ENCODE data around the gene CD7.

The CD7 gene

DNA sequence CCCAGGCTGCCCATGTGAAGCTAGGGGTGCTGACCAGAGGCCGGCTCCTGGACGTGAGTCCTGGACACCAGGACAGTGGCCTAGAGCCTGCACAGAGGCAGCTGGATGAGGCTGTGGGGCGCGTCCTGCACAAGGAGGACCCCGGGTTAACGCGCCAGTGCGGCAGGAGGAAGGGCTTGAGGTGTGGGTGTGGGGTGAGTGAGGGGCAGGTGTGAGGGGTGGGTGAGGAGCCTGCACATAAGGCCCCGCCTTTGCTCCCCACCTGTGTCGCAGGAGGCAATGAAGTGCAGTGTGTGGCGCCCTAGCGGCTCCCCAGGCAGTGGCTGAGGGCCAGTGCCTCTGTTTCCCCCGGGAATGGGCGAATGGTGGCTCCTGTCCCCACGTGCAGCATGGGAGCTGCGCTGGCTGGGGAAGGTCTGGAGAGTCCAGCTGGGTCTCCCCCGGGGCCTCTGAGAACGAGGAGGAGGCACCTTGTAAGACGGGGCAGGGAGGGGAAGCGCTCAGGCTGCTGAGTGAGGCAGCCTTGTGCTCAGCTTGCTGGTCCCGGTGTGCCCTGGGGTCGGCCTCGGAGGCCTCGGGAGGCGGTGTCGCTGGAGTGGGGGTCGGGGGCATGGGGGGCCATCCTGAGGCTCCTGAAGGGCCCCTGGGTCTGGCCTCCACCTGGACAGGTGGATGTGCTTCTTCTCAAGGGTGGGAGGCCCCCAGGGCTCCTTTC lies 3.2 kb downstream of the CD7 start:
- no peak for DNase-seq

DNA sequence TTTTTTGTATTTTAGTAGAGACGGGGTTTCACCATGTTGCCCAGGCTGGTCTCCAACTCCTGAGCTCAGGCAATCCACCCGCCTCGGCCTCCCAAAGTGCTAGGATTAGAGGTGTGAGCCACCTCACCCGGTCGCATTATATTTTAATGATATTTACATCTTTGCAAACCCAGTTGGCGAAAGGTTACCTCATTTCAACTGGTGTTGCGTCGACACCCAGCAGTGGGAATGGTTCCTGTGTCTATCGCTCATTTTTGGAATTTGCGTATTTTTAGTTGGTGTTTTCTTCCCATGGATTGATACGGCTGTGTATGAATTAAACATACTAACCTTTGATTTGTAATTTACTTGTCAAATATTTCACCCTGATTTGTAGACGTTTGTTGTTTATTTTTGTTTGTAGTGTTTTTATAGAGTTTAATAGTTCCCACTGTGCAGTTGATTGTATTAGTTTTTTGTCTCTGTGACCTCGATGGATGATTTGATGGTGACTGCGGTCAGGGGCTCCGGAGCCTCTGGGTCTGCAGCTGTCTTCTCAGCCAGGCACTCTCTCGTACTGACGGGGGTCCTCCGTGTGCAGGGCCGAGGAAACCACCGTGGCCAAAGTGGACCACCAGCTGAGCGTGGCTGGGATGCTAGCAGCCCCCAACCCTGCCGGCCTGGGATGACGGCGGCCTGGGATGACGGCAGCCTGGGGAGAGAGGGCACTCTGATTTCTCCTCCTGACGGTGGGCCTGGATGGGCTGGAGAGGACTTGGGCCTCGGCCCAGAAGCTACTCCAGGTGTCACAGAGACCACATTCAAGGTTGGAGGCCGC lies 4.0 kb downstream of the CD7 start:
- no peak for DNase-seq

DNA sequence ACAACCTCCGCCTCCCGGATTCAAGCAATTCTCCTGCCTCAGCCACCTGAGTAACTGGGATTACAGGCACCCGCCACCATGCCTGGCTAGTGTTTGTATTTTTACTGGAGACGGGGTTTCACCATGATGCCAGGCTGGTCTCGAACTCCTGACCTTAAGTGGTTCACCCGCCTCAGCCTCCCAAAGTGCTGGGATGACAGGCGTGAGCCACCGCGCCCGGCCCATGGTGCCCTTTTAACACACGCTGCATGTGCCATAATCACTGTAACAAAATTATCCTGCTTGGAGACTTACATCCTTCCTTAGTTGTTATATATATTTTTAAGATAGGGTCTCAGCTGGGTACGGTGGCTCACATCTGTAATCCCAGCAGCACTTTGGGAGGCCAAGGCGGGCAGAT lies 5.4 kb downstream of the CD7 start:
- no peak for DNase-seq

DNA sequence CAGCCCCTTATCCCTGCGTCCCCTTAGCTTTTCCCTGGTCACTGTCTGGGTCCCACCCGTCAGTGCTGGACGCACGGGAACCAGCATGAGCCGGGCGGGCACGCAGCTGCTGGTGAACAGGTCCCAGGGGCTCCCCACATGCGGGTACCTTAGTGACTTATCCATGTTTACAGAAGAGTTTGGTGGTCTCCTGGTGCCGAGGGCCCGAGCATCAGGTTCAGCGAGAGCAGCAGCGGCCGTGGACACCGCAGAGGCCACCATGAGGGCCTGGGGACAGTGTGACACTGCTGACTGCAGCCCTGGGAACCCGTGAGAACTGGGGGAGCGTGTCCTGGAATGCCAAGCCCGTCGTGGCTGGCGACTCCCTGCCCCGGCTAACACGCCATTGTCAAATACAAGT lies 6.5 kb downstream of the CD7 start:
- no peak for DNase-seq

DNA sequence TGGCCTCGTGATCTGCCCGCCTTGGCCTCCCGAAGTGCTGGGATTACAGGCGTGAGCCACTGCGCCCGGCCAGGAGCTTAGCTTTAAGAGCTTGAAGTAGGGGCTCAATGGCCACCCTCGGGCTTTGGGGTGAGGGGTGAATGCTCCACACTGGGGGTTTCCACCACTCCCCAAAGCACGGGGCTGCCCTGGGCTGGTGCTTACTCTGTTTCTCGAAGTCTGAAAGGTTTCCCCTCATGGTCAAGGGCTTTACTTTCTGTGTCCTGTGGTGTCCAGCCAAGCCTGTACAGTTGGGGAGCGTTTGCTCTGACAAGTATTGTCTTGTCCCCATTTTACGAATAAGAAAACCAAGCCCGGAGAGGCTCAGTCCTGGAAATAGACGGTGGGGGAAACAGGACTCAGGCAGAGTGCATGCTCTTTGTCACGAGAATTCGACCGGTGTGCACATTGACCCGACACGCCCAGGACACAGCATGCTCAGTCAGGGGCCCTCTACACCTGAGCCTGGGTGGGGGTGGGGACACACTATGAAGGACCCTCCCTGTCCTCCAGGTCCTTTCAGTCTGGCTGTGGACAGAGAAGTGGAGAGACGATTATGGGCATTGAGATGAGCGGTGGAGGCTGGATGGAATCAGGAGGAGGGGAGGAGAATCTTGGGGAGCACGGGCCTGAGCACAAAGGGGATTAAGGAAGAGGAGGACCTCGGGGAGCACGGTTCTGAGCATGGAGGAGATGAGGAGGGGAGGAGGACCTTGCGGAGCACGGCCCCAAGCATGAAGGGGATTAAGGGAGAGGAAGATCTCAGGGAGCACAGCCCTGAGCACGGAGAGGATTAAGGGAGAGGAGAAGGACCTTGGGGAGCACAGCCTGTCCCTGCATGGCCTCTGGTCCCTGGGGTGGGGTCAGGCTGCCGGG lies 7.5 kb downstream of the CD7 start:
- DNase-seq: no peak

DNA sequence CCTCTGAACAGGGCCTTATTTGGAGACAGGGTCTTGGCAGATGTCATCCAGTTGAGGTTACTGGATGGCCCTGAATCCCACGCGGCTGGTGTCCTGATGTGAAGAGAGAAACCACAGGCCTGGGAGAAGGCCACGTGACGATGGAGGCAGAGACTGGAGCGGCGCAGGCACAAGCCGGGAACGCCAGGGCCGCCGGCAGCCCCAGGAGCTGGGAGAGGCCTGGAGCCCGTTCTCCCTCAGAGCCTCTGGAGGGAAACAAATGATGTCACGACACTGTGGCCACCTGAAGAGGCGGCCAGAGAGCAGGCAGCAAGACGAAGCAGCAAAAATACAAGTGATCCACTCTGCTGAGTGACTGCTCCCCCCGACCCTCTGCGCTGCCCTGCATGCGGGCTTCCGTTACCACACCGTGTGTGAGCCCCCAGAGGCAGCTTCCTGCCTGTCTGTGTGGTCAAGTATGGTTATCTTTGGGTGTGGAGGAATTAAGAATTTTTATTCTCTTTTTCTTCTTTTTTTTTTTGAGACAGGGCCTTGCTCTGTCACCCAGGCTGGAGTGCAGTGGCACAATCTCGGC lies 11.6 kb downstream of the CD7 start:
- DNase-seq: no peak

DNA sequence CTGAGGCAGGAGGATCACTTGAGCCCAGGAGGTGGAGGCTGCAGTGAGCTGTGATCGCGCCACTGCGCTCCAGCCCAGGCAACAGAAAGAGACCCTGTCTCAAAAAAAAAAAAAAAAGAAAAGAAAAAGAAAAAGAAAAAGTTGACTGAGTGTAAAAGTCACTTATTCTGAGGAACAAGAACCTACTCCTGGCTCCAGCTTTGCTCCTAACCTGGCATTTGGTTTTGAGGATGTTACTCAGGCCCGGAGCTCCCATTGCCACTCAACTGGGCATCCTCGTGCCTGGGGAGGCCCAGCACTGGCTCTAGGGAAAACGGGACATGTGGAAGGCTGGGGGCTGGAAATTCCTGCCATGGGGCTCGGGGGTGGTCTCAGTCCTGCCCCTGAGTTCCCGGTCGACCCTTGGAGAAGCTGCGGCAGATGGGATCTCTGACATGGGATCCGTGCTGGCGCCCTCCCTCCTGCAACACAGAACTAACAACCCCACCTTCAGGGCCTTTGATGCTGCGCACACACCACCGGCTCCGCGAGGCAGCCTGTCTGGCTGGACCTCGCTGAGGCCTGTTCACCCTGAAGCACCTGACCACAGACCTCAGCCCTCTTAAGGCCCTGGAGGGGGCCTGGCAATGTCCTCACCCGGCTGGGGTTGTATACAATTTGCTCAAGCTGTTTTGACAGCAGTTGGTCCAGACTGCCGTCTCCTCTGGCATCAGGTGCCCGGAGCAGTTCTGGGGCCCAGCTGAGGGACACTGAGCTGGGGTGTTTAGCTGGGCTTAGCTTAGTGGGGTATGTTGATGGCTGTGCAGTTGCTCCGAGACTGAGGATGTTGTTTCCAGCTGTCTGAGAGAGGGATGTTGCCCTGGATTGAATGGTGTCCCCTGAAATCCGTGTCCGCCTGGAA lies 12.3 kb downstream of the CD7 start:
- DNase-seq: no peak

DNA sequence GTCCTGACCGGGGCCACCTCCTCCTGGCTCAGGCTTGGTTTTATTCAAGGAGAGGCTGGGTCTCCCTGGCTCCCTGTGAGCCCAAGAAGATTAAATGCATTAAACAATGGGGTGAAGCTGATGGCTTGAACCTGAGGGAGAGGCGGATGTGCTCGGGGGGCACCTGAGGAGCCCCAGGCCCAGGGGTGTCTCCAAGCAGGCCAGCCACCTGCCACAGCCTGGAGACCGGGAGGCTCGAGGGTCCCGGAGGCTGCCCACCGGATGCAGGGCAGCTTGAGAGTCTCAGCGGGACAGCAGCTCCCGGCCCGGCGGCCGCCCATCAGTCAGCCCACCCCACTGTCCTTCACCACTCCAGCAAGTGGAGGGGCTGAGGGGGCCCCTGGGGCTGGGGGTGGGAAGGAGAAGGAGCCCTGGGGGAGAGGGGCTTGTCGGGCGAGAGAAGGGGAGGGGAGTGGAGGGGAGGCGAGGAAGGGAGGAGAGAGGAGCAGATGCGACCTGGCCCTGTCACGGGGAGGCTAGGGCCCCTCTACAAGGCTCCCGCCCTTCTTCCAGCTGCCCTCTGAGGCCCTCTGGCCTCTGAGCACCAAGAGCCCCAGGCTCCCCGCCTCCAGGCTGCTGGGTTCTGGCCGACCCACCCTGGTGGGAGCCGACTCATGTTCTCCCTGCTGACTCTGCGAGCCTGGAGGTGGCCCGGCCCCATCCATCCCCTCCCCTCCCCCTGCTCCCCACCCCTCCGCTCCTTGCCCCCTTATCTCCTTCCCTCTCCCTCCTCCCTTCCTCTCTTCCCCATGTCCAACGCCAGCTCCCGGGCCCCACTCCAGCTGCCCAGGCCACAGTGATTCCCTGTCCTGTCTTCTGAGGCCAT lies 13.2 kb downstream of the CD7 start:
- no peak for DNase-seq

DNA sequence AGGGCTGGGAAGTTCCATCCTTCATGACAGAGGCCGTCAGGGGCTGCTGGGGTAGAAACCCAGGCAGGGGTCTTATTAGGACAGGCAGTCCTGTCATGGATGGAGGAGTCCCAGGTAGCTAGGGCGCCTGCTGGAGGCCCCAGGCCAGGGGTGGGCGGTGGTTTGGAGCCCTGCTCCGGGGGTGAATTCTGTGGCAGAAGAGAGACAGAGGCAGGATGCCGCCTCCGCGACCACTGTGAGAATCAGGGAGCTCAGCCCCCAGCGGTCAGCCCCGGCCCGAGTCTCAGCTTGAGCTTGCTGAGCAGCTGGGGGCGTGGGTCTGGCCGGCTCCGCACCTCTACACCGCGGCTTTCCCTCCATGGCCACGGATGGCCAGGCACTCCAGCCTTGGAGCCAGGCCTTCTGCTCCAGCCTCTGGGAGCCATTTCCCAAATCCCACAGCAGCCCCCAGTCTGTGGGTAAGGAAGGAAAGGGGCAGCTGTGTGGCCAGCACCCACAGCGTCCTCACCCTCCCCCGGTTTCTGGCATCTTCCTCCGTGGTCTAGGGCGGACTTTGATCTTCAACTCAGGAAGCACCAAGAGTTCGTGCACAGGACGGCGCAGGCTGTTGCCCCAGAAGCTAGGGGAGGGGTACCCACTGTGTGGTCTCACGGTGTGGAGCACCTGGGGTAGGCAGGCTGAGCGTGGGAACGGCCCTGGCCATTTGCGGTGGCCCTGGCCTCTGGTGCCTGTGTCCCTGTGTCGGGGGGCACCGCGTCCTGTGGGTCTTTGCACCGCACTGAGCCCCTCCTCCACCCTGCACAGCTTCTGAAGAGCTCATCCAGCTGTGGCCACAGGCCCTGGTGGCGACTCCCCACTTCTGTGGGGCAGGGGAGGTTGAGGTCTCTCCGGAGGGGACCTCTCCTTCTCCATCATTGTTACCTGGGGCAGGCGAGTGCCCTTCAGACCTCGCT lies 14.1 kb downstream of the CD7 start:
- no peak for DNase-seq

DNA sequence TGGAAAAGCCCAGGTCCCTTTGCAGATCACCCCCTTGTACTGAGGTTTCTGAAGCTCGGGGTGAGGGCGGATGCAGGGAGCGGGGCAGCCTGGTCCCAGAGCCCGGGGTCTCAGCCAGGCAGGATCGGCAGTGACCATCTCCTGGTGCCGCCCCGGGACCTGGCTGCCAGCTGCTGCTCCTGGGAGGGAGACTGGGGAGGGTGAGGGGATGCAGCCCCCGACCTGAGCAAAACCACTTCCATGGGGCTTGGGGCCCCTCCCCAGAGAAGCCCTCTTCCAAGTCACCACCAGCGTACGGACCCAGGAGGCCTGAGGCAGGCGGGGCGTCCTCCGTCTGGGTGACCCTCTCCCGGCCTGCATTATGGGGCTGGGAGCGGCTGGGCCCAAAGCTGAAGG lies 14.8 kb downstream of the CD7 start:
- no peak for DNase-seq

DNA sequence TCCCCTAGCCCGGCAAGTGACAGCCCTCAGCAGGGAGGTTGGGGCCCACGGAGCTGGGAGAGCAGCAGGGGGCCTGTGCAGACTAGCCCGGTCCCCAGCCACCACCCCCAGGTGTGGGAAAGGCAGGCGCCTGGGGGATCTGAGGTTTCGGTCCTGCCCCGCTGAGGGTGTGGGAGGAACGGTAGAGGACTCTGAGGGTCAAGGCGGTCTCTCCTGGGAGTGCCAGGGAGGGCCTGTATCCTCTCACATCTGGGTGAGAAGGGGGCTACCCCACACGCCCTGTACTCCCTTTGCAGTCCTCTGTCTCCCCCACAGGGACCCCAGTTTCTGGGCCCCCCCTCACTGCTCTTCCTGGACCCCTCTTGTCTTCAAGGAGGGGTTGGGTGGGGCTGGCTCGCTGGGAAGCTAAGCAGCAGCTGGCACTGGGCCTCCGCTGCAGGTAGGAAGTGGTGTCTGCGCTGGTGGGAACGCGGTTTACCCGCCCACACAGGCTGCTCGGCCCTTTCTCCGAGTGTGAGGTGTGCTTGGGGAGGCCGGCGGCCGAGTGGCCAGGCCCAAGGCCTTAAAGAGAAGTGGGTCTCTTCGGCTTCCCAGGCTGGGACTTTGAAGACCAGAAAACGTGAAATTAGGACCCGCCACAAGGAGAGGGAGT lies 15.4 kb downstream of the CD7 start:
- no peak for DNase-seq

DNA sequence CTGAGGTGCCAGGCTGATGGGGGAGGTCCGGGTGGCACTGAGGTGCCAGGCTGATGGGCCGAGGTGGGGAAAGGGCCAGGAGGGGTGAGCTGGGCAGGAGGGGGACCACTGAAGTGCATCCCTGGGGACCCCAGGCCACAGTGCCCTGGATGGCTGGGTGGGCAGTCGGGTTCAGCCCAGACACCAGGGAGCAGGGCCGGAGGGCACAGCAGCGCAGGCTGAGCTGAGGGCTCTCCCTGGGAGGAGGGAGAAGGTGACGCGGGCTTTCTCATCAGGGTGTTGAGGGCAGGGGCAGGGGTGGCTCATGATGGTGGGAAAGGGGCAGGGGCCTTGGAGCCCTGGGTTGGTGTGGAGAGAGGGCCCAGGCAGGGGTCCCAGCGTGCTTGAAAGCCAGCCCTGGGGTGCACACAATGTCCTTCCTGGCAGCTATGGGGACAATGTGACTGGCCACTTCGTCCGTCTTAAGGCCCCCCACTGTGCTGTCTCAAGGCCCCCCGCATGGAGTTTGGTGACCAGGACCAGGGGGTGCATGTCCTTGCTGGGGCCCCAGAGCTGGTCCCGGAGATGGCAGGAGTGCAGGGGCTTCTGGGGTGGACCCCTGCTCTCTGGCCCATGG lies 16.0 kb downstream of the CD7 start:
- DNase-seq: no peak

DNA sequence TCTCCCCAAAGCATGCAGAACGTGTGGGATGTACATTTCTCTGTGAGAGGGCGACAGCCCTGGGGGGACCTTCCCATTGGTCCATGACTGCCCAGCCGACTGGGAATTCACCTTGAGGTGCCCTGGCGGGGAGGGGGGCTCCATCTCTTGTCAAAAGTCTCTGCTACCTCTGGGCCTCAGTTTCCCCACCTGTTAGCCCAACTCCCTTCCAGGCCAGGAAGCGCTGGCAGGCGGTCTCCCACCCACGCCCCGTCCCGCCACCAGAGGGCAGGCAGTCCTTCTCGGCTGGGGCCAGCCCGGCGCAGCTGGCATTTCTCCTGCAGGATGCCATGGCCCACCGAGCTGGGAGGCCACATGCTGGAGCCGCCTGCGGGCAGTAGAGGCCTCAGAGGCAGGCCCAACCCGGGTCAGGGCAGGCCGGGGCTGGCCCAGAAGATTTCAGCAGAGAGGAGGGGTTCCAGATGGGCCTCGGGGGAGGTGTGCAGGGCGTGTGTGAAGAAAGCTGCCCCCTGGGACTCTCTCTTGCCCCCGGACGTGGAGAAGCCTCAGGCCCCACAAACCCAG lies 16.6 kb downstream of the CD7 start:
- DNase-seq: peak; percentile 48

DNA sequence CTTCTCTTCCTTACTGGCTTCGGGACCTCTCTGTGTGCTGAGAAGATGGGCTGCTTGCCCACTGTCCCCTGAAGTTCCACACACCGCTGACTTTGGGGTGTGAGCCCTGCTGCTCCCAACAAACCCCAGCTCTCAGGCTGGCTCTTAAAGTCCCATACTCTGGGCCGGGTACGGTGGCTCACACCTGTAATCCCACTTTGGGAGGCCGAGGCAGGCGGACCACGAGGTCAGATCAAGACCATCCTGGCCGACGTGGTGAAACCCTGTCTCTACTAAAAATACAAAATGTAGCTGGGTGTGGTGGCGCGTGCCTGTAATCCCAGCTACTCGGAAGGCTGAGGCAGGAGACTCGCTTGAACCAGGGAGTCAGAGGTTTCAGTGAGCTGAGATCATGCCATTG lies 17.2 kb downstream of the CD7 start:
- DNase-seq: no peak

DNA sequence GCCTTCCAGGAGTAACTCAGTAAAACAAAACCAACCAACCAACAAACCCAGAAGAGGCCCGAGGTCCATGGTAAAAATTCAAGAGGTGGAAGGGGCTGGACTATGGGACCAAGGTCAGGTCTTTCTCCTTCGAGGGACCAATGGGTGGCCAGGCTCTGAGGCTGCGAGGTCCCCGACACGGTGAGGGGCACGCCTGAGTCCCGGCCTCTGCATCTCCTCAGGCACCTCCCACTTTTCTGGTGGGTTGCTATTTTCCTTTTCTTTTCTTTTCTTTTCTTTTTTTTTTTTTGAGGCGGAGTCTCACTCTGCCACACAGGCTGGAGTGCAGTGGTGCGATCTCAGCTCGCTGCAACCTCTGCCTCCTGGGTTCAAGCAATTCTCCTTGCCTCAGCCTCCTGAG lies 18.0 kb downstream of the CD7 start:
- no peak for DNase-seq

DNA sequence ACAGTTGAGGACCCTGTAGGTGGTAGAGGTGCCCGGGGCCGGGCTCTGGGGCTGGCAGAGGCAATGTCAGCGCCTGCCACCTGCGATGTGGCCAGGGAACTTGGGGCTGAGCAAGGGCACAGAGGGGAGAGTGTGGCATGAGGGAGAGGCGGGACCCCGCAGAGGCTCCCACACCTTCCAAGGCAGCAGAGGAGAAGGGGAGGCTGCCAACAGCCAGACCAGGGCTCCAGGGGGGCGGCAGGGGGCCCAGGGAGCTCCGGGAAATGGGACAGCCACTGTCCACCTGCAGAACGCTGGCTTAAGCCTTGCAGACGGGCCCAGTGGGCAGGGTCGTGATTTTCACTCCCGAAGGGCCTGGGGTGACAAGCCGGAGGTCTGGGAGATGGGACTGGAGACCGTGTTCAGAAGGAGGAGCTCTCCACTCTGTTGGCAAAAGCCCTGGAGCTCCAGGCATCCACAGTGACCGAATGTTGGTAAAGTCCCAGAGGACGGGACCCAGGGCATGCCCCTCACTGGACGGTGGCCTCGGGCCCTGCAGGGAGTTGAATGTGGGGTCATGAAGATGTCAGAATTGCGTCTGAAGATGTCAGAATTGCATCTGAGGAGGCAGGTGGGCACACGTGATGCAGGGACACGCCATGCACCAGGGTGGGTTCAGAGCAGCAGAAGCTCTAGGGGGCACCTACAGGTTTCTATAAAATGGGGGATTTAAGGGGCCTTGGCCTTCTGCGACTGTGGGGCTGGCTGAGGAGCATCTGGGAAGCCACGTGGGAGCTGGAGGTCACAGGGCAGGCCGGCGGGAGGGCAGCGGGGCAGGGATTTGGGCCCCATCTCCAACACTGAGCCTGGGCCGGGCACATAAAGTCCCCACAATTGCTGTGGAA lies 18.6 kb downstream of the CD7 start:
- DNase-seq: no peak
